ENCODE measurements around the gene FEM1B. TPM values are rescaled to one million over a fixed set of nuclear protein-coding genes. Genes with fewer than 3 reads are reported as not detected.

FEM1B gene
- total RNA-seq, 1 donor from 2014 or later: 54.1 TPM

Other genes with a start within 250 kb of the FEM1B start
- gene PIAS1, start 223.4 kb upstream of the FEM1B start, total RNA-seq: 5.4 and 16.6 TPM in 2 replicates
- gene CALML4, start 72.4 kb upstream of the FEM1B start, total RNA-seq: 1.3 and 1.6 TPM in 2 replicates
- gene CLN6, start 48.0 kb upstream of the FEM1B start, total RNA-seq: 3.3 and 6.6 TPM in 2 replicates
- under 0.01 and 9.2 TPM in 2 replicates for gene ITGA11, start 154.4 kb downstream of the FEM1B start, total RNA-seq